Measurements from ENCODE around the gene OPCML.

DNA sequence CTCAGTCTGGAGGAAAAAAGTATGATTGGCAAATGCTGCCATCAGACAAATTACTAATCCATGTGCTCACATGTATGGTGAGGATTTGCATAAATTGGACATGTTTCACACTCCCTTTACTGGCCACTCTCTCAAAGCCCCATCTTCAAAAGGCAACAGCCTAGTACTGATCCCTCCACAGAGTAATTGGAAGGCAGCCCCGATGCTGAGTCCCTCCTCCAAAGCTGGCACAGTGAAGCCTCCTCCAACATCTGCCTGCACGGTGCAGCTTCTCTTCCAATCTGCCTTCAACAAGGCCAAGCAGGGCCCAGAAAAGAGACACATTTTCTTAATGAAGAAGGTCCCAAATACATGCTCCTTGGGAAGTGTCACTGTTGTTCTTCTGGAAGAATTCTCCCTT is 350.6 kb downstream of the OPCML start:
- TF ChIP-seq, protein P1, sequence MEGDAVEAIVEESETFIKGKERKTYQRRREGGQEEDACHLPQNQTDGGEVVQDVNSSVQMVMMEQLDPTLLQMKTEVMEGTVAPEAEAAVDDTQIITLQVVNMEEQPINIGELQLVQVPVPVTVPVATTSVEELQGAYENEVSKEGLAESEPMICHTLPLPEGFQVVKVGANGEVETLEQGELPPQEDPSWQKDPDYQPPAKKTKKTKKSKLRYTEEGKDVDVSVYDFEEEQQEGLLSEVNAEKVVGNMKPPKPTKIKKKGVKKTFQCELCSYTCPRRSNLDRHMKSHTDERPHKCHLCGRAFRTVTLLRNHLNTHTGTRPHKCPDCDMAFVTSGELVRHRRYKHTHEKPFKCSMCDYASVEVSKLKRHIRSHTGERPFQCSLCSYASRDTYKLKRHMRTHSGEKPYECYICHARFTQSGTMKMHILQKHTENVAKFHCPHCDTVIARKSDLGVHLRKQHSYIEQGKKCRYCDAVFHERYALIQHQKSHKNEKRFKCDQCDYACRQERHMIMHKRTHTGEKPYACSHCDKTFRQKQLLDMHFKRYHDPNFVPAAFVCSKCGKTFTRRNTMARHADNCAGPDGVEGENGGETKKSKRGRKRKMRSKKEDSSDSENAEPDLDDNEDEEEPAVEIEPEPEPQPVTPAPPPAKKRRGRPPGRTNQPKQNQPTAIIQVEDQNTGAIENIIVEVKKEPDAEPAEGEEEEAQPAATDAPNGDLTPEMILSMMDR (IDR thresholded peaks at IDR 0.05) = no peak
- no peak for TF ChIP-seq POLR2A (IDR thresholded peaks at IDR 0.05)

Data from lower leg skin (tissue), 3 donors.